Activated gamma-delta T cell treated with anti-CD3 and anti-CD28 coated beads, Interleukin-2, amount 50 U/mL, for 16 hours (primary cell): ENCODE data around the gene DRAP1.

Source experiments
- DNase-seq: peaks from one replicate; pipeline ENCODE4 v3.0.0-alpha.2; 2020; ENCODE audit warnings: low read depth

DRAP1 gene

DNA sequence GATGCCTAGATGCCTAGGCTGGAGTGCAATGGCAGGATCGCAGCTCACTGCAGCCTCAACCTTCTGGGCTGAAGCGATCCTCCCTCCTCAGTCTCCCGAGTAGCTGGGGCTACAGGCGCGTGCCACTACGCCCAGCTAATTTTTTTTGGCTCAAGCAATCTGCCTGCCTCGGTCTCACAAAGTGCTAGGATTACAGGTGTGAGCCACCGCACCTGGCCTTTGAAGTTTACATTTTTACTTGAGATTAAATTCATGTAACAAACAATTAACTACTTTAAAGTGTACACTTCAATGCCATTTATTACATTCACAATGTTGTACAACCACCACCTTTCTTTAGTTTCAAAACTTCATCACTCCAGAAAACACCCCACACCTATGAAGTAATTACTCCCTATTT, 15.5 kb upstream of the DRAP1 start:
- no peak for DNase-seq

DNA sequence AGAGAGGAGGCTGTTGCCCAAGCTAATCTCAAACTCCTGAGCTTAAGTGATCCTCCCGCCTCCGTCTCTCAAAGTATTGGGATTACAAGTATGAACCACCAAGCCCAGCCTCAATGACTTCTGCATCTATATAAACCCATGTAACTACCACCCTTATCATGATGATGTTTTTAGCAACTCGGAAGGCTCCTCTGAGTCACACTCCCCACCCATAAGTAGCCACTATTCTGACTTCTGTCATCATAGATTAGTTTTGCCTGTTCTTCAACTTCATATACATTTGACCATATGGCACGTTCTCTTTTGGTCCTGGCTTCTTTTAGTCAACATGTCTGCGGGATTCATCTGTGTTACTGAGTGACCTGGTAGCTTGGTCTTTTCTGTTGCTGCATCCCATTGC, 12.6 kb upstream of the DRAP1 start:
- no peak for DNase-seq

DNA sequence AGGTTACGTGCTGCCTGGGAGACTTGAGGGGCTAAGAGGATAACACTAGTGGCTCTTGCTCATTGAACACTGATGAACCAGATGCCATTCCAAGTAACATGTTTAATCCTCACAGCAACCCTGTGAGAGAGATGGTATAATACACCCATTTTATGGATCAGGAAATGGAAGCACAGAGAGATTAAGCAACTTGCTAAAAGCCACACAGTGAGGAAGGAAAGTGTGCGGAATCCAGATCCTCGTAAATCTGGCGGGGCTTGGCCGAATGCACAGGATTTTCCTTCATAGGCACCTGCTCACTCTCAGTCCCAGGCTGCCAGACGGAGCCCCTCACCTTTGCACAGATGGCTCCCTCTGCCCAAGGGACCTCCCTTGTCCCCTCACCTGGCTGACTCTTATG, 11.3 kb upstream of the DRAP1 start:
- DNase-seq: no peak

DNA sequence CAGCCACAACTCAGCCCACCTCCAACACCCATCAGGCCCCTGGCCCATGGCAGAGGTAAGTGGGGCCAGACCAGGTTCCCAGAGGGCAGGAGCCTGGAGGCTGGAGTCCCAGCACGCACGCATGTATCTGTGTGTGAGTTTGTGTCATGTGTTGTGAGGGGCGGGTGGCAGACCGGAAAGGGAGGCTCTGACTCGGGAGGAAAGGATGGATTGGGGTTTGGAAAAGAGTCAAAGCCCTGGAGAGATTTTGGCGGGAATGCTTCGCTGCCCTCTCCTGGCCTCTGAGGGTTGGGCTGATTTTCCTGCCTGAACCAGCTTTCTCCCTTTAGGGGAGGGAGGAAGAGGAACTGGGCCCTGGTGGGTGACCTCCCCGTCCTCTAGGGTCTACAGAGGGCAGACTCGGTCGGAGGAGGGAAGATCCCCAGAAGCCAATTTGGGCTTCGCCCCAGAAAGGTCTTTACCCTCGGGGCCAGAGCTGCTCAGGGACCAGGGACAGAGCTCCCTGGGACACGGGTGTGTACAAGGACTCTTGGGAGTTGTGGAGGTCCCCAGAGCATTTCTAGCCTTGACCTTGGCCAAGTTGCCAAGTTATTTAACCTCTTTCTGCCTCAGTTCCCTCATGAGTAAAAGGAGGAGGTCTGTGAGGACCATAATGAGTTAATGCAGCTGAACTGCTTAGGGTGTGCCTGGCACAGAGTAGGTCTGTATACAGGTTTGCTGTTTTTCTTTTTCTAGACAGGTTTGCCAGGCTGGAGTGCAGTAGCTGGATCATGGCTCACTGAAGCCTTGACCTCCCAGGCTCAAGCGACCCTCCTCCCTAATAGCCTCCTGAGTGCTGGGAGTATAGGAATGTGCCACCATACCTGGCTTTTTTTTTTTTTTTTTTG, 7.3 kb upstream of the DRAP1 start:
- no peak for DNase-seq

GRCh38 chr11:65912845-65913244, 6.4 kb upstream of the DRAP1 start:
- no peak for DNase-seq

GRCh38 chr11:65915101-65915820, 4.0 kb upstream of the DRAP1 start:
- no peak for DNase-seq

DNA sequence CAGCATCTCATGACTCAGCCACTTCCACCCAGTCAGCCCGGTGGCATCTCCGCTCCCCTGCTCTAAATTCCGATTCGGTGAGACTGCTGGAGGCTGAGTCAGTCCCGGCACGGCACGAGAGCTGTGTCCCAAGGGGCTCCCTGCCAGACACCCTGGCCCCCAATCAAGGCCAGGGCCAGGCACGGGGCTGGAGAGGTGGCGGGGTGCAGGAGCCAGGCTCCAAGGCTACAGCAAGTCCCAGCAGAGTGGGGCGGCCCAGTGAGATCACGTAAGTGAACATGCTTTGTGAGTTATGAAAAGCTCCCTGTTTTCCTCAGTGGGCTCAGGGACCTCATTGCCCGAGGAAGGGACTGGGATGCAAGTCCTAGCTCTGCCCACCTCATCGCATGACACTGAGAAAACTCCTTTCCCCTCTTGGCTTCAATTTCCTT, 3.4 kb upstream of the DRAP1 start:
- no peak for DNase-seq

GRCh38 chr11:65916391-65916790, 2.8 kb upstream of the DRAP1 start:
- no peak for DNase-seq

- DNase-seq: no peak
These were observed 2.2 kb upstream of the DRAP1 start for GRCh38 chr11:65917077-65917433.

- DNase-seq: no peak
These were observed 1.6 kb upstream of the DRAP1 start for GRCh38 chr11:65917434-65918210.

GRCh38 chr11:65918211-65919140, 750 bp upstream of the DRAP1 start, which contains the start of gene C11orf68:
C11orf68 (minus strand) TSS chr11:65919062; CDS start chr11:65919031, 31 bp downstream.
- DNase-seq: no peak

DNA sequence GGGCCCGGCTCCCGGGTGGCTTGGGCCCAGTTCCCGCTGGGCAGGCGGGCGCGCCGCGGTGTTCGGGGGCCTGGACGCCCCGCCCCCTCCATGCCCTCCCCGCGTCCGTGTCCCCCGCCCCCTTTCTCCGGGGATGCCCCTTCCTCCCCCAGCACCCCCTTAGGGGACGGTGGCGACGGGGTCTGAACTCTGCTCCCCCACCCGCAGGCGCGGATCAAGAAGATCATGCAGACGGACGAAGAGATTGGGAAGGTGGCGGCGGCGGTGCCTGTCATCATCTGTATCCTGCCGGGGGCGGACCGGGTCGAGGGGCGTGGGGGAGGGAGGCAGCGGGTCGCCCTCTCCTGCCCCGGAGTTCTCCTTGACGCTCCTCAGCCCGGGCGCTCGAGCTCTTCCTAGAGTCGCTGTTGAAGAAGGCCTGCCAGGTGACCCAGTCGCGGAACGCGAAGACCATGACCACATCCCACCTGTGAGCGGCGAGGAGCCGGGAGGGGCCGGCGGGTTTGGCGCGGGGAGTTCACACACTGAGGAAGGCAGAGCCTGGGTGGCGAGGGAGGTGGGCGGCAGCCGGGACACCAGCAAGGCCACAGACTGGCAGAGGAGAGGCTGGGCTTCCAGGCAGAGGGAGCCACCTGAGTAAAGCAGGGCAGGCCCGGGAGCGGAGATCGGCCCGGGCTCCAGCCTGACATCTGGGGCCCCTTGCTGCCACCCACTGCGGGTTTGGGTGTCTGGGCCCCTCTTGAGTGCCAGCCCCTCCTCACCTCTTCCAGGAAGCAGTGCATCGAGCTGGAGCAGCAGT, 546 bp downstream of the DRAP1 start:
- peak; percentile 44 for DNase-seq

GRCh38 chr11:65920372-65920802, 1.2 kb downstream of the DRAP1 start:
- DNase-seq: no peak

DNA sequence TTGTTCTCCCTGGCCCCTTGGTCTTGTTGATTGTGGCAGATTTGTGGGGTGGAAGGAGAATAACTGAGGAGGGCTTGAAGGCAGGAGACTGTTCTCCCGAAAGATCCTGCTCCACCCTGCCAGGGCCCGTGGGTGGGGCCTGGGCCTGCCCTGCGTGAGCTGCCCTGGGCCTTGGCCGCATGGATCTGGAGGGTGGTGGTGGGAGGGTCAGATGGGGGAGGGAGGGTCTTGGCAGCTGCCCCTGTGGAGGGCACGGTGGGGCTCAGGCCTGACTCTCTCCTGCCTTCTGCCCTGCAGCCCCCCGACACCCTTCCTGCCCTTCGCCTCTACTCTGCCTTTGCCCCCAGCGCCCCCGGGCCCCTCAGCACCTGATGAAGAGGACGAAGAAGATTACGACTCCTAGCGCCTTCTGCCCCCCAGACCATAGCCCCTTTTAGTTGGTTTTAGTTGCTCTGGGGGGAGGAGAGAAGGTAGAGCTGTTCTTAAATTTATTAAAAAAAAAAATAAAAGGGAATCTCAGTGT, 1.9 kb downstream of the DRAP1 start:
- DNase-seq: no peak

- DNase-seq: no peak
These were observed 2.6 kb downstream of the DRAP1 start for GRCh38 chr11:65921876-65922275.

DNA sequence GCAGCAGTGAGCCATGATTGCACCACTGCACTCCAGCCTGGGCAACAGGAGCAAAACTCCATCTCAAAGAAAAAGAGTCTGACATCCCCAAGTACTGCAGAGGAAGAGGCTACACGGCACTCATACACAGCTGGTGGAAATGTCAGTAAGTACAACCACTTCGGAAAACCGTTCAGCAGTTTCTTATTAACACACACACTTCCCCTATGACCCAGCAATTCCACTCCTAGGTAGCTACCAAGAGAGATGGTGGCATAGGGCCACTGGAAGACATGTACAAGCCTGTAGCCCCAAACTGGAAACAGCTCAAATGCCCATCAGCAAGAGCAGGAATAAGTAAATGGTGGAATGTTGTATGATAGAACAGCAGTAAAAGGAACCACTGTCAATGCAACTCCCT, 3.3 kb downstream of the DRAP1 start:
- DNase-seq: no peak

GRCh38 chr11:65925397-65925796, 6.2 kb downstream of the DRAP1 start:
- DNase-seq: no peak

GRCh38 chr11:65927904-65928397, 8.7 kb downstream of the DRAP1 start:
- DNase-seq: peak; percentile 71

DNA sequence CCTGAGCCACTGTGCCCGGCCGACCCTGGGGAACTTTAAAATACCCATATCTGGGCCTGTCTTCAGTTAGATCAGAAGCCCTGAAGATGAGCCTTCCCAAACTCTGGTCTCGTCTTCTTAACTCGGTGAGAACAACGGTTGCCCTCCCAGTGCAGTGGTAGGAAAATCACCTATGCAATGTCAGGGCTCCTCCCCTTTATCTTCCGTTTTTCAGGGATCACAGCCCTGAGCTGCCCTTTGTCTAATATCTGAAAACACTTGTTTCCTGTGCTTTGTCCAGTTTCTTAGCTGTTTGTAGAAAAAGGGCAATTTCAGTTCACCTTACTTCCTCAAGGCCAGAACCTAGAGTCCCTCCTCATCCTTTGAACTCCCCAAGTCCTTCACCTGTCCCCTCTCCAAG, 9.4 kb downstream of the DRAP1 start:
- no peak for DNase-seq
